Measurements from ENCODE around the gene PLOD2.
"Not testable (repeated sequence)": the region's sequence is repeated elsewhere in the genome, so short reads cannot be mapped to it uniquely, and the experiment has no call there.

The PLOD2 gene

DNA sequence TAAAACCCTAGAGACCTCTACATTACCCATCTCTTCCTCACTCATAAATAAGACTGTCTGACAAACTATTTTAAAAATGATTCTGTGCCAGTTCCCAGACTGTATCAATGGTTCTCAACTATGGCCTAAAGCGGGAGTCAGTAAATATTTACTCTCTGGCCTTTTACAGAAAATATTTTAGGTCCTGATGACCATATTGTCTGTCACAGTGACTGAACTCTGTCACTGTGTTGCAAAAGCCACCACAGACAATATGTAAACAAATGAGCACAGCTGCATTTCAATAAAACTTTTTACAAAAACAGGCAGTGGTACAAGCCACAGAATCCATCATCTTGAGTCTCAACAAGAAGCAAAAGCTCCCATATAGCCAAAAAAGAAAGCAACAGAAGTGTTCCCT is 45.4 kb downstream of the PLOD2 start:
- TF ChIP-seq POLR2A (IDR thresholded peaks at IDR 0.05; ENCODE audit: low read length) (no peak), GATA1 (IDR thresholded peaks at IDR 0.05; ENCODE audit: low read depth, low read length) (no peak)
- DNase-seq = no peak

DNA sequence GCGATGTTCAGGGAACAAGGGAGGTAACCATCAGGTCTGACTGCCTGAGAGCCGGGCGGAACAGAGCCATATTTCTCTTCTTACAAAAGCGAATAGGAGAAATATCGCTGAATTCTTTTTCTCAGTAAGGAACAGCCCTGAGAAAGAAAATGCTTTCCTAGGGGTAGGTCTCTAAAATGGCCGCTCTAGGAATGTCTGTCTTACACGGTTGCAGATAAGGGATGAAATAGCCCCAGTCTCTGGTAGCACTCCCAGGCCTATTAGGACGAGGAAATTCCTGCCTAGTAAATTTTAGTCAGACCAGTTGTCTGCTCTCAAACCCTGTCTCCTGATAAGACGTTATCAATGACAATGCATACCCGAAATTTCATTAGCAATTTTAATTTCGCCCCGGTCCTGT is 47.2 kb downstream of the PLOD2 start:
- not testable (repeated sequence) for DNase-seq

DNA sequence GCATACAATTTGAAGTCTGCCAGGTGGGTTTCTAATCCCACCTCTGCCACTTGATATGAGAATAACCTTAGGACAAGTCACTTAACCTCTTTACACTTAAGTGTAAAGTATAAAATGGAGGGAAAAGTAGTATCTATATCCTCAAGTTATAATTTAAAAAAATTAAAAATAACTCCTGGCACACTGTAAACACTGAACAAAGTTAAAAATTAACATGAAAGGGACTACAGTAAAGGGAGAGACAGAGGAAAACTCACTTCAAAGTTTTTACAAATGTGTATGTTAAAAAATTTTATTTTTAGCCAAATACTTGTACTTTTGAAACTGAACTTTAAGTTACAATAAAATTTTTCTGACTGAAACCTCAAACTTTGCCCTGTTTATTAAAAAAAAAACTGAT is 49.6 kb downstream of the PLOD2 start:
- no peak for DNase-seq
- TF ChIP-seq POLR2A (IDR thresholded peaks at IDR 0.05; ENCODE audit: low read length) = no peak
- no peak for TF ChIP-seq GATA1 (IDR thresholded peaks at IDR 0.05; ENCODE audit: low read depth, low read length)

DNA sequence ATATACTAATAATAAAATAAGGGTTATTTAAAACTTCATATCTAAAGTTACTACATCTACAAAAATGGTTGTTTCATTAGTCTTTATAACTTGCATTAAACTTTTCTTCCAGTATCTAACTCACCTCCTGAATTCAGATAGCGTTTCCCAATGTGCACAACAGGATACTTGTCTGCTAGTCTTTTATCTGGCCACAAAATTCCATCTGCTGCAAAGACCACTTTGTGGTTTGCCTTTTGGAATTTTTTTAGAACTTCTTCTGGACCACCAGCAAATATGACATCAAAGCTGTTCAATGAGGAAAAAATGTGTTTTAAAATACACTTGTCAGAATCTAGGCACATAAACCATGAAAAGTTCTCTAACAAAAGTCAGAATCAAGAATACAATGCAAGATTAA is 50.8 kb downstream of the PLOD2 start:
- no peak for DNase-seq
- TF ChIP-seq GATA1 (IDR thresholded peaks at IDR 0.05; ENCODE audit: low read depth, low read length) = no peak
- TF ChIP-seq POLR2A (IDR thresholded peaks at IDR 0.05; ENCODE audit: low read length) = no peak

DNA sequence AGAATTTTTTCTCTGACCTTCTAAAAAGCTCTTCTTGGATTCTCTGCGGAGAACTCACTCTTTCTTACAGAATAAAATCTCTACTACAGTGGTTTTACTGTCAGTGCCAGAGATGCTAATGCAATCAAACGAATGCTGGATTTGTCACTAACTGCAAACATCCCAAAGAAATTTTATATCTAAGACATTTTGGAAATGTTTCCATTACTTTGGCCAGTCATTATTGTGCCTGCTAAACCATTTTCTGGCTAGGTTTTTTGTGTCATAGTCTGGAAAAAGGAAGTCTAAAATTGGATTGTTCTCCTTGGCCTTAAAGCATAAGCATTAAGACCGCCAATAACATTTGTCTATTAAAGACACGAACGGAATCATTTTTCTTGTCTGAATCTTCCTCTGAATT is 54.0 kb downstream of the PLOD2 start:
- DNase-seq = no peak
- TF ChIP-seq GATA1 (IDR thresholded peaks at IDR 0.05; ENCODE audit: low read depth, low read length) (no peak), POLR2A (IDR thresholded peaks at IDR 0.05; ENCODE audit: low read length) (no peak)

DNA sequence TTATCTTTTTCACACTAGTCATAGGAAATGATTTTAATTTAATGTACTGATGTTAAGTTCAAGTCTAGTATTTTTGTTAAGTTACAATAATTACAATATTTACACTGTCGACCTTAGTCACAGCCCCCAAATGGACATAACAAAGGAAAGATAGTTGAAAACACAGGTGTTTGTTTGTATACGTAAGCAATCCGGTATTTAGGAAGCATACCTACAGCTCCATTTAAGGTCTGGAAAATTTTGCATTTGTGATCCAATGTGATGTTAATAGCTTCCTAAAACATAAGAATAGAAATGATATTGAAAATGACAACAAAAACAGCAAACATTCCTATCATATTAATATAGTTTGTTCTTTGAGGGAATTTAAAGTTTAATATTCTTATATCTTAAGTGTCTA is 56.9 kb downstream of the PLOD2 start:
- DNase-seq = no peak
- TF ChIP-seq GATA1 (IDR thresholded peaks at IDR 0.05; ENCODE audit: low read depth, low read length) = no peak
- no peak for TF ChIP-seq POLR2A (IDR thresholded peaks at IDR 0.05; ENCODE audit: low read length)

DNA sequence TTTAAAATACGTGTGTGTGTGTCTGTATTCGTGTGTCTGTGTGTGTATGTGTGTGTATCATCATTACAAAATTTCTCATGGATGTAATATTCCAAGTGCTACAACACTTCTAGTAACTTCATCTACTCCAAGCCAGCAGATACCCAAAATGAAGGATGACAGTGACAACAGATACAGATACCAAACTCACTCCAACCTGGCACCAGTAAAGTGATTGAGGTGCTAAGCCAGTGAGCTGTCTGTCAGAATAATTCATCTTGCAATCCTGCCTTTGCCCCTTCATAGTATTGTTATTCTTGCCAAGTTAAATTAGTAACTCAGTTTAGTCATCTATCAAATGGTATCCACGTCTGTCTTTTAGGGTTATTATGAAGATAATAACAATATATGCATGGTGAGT is 58.1 kb downstream of the PLOD2 start:
- DNase-seq = no peak

DNA sequence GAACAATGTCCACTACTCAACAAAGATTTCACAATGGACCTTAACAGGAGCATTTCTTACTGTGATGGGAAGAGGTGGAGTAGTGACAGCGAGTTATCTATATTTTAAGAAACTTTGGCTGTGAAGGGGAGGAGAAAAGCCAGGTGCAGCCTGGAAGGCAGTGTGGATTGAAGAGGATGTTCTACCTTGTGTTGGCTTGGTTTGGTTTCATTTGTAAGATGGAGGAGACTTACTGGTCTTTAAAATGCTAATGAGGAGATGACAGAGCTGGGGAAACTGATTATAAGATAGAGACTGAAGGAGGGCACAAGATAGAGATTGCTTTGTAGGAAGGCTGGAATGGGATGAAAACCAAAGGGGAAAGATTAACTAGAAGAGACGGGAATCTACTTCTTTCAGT is 59.4 kb downstream of the PLOD2 start:
- DNase-seq = no peak
- TF ChIP-seq POLR2A (IDR thresholded peaks at IDR 0.05; ENCODE audit: low read length) (no peak), GATA1 (IDR thresholded peaks at IDR 0.05; ENCODE audit: low read depth, low read length) (no peak)

More for the DNA sequence above, 58.1 kb downstream of the PLOD2 start:
- TF ChIP-seq POLR2A (IDR thresholded peaks at IDR 0.05; ENCODE audit: low read length) (no peak), GATA1 (IDR thresholded peaks at IDR 0.05; ENCODE audit: low read depth, low read length) (no peak)

DNA sequence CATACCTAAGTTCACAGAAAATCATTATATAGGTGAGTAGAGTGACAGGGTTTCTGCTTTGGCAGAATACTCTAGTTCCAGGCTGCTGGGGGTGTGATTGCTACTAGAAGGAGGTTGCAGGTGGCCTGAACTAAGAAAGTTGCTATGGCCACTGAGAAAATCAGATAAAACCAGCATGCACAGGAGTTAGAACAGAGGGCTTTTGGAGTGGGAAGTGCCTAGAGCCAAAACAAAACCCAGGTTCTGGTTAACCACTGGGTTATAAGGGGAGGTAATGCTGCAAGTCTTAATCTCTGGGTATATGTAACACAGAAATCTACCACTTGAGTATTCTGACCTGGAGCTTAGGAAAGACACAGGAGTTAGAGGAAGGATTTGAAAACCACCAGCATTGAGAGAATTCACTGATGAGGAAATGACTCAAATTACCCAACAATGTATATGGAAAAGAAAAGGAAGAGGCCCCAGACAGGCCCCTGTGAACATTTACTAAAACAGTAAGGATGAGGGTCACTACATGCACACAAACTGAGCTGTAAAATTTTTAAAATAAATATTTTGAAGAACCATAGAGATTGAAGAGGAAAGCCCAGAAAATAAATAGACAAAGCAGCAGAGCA is 60.0 kb downstream of the PLOD2 start:
- TF ChIP-seq POLR2A (IDR thresholded peaks at IDR 0.05; ENCODE audit: low read length) = no peak
- no peak for TF ChIP-seq GATA1 (IDR thresholded peaks at IDR 0.05; ENCODE audit: low read depth, low read length)
- no peak for DNase-seq

DNA sequence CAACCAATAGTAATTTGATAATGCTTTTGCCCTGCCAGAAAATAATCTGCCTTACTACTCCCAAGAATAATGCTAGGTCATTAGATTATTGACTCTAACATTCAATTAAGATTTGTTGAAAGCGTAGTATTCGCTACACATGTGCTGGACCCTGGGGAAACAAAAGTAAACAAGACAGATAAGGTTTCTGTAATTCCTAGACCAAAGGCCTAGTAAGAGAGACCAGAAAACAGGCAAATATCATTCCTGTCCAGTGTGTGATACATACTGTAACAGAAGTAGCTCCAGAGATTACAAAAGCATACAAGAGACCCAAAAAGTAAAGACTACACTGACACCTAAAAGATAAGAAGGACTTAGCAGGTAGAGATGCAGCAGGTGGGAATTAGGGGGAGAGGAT is 60.8 kb downstream of the PLOD2 start:
- no peak for DNase-seq
- no peak for TF ChIP-seq POLR2A (IDR thresholded peaks at IDR 0.05; ENCODE audit: low read length)
- no peak for TF ChIP-seq GATA1 (IDR thresholded peaks at IDR 0.05; ENCODE audit: low read depth, low read length)

DNA sequence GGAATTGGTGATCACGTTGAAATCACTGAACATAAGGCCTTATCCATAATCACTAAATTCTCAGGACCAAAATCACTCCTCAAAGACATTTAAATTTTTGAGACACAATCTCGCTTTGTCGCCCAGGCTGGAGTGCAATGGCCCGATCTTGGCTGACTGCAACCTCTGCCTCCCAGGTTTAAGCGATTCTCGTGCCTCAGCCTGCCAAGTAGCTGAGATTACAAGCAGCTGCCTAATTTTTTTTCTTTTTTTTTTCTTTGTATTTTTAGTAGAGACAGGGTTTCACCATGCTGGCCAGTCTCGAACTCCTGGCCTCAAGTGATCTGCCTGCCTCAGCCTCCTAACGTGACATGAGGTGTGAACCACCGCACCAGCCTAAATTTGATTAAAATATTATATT is 61.7 kb downstream of the PLOD2 start:
- TF ChIP-seq POLR2A (IDR thresholded peaks at IDR 0.05; ENCODE audit: low read length) (no peak), GATA1 (IDR thresholded peaks at IDR 0.05; ENCODE audit: low read depth, low read length) (no peak)

DNA sequence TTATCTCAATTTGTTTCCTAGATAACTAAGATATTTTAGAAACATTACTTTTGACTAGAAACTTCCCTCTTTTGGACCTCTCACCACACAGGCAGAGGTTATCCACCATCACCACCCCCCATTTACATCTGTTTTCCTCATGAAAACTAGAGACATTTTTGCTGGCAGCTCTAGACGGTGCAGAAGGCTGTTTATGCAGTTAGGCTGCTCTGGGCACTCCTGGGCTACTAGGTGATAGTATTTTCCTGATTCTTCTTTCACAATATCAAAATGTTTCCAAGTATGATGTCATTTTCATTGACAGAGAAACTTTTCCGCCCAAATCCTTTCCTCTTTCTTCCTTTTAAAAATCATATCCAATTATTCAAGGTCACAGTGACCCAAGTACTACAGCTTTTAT is 67.1 kb downstream of the PLOD2 start:
- TF ChIP-seq POLR2A (IDR thresholded peaks at IDR 0.05; ENCODE audit: low read length) = no peak
- no peak for TF ChIP-seq GATA1 (IDR thresholded peaks at IDR 0.05; ENCODE audit: low read depth, low read length)
- DNase-seq = no peak

More for the DNA sequence above, 61.7 kb downstream of the PLOD2 start:
- no peak for DNase-seq

DNA sequence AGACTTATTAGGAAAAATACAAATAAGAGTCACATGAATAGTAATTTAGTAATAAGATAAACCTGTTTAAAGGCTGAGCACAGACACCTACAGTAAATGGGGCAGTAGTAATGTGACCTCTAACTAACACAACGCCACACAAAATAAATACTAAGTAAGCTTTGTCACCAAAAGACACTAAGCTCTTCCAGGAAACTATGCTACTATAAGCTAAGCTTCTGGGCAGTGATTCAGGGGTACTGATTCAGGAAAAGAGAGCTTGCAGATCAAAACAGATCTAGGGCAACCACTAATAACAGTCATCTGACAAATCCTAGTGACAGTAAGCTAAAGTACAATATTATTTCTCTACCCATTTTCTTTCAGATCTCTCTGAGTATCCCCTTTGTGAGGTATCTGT is 68.8 kb downstream of the PLOD2 start:
- no peak for DNase-seq

DNA sequence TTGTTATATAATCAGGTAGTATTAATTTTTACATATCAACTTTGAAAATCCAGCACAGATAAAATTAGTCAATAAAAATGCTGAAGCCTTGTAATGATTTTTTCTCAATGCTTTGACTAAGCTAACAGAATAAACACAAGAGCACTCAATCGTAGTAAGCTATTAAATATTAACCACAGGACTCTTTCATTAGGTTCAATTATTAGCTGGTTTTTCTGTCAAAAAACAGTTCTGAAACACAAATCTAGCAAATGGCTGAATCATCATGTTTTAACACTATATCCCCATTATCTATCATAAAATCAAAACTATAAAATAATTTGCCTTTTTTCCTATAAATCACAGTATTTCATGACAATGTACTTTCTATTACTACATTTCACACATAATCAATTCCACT is 69.6 kb downstream of the PLOD2 start:
- DNase-seq = no peak
- TF ChIP-seq GATA1 (IDR thresholded peaks at IDR 0.05; ENCODE audit: low read depth, low read length) (no peak), POLR2A (IDR thresholded peaks at IDR 0.05; ENCODE audit: low read length) (no peak)

More for the DNA sequence above, 68.8 kb downstream of the PLOD2 start:
- TF ChIP-seq POLR2A (IDR thresholded peaks at IDR 0.05; ENCODE audit: low read length) (no peak), GATA1 (IDR thresholded peaks at IDR 0.05; ENCODE audit: low read depth, low read length) (no peak)

DNA sequence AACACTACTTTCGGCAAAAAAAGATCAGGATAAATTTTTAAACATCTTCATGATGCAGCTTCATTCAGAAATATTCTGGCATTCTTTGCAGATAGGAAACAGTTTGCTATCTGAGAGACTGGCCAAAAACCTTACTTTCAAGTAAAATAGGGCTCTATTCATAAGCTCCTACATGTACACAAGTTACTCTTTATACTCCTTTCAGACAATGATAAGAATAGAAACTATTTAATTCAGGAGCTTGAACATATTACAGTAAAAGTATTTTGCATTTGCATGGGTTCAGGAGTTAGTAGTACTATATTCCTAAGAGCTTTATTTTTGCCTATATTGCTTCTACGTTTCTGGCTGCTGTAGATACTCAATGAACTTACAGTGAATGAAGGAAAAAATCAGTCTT is 70.5 kb downstream of the PLOD2 start:
- DNase-seq = no peak
- no peak for TF ChIP-seq POLR2A (IDR thresholded peaks at IDR 0.05; ENCODE audit: low read length)
- TF ChIP-seq GATA1 (IDR thresholded peaks at IDR 0.05; ENCODE audit: low read depth, low read length) = no peak

DNA sequence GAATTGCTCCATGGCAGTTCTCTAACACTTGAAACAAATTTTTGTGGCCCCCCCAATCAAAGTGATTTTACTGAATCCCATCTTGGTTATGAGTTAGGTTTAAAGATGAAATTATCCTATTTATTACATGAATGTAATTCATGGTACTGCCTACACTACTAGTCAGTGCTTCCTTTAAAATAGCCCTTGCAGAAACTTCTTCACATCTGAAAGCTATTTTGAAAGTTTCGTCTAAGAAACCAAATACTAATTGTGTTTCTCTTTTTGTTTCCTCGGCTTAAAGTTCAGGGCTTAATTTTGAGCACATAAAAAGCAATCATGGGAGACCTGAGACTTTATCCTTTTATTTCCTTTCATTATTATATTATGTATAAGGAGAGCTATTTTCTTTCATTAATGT is 72.1 kb downstream of the PLOD2 start:
- no peak for DNase-seq
- TF ChIP-seq POLR2A (IDR thresholded peaks at IDR 0.05; ENCODE audit: low read length) = no peak
- TF ChIP-seq GATA1 (IDR thresholded peaks at IDR 0.05; ENCODE audit: low read depth, low read length) = no peak

Data from erythroblast (primary cell).